D721Med (cell line): ENCODE measurements around the gene DPP10.

Source experiments
- DNase-seq: peaks from one replicate; pipeline ENCODE4 v3.0.0; 2011; ENCODE audit warnings: low spot score; ENCODE audit not compliant: insufficient read length
- FAIRE-seq: peaks from 2 replicates; lab custom pipeline; 2011; peaks lifted over from hg19 to GRCh38; lab: Jason Lieb, UNC
- CTCF ChIP-seq: IDR thresholded peaks from 2 replicates; pipeline ENCODE4 v1.5.1; 2012; ENCODE audit warnings: mild to moderate bottlenecking, control low read depth; ENCODE audit not compliant: insufficient read depth; ENCODE audit errors: missing control alignments

Gene DPP10

DNA sequence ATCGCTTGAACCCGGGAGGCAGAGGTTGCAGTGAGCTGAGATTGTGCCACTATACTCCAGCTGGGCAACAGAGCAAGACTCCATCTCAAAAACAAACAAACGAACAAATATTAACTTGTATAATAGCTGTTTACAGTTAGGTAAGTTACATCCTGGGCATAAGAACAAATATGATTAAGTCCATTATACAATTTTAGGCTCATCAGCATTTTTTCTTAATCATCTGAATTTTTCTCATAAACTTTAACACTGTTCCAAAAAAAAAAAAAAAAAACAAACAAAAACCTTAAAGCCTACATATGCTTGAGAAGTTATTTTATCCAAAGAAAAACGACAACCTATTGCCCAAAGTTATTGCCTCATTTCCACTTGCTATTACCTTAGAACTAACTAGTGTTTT, 1042.5 kb downstream of the DPP10 start:
- TF ChIP-seq CTCF: no peak
- FAIRE-seq (no peak), DNase-seq (no peak)

DNA sequence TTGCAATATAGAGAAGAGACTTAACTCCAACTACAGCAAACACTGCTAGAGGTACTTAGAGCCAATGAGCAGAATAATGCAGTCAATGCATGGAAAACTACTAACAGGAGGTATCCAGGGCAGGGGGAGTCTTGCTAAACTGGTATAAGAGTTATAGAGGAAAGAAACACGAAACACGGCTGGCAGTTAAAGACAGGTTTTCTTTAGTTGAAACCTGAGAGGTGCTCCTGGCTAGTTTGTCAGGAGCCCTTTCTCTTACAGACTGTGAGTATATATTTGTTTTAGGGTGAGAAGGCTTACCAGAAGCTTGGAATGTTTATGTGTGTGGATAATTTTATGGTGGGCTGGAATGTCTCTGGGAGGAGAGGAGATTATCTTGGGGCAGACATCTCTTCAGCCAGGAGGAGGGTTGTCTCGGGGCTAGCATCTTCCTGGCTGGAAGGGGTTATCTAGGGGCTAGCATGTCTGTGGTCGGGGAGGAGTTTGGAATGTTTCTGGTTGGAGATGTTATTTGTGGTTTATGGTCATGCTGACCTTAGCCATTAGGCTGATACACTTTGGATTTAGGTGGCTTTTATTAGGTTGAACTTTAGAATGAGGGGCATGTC, 1048.8 kb downstream of the DPP10 start:
- TF ChIP-seq CTCF: no peak
- DNase-seq: no peak
- no peak for FAIRE-seq

DNA sequence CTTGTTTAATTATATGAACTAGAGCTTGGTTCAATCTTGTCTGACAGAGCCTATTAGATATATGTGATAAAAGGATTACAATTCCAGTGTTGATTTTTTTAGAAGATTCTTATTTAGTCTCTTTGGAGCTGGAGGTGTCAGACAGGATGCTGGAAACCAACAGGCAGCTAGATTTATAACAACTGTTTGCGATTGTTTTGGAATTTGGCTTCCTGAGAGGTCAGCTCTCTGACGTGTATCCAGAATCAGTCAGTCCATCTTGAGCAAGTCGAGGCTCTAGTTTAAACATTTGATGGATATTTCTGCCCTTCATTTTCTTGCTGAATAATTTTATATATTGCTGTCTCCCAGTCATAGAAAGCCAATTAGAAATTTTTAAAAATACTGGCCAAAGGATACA, 1062.9 kb downstream of the DPP10 start:
- FAIRE-seq (no peak), DNase-seq (no peak)
- no peak for TF ChIP-seq CTCF

- no peak for FAIRE-seq
- no peak for TF ChIP-seq CTCF
- no peak for DNase-seq
Observed at GRCh38 chr2:115520727-115521126, 1078.3 kb downstream of the DPP10 start.

GRCh38 chr2:115524452-115524851, 1082.0 kb downstream of the DPP10 start:
- no peak for TF ChIP-seq CTCF
- peak; percentile 51 for FAIRE-seq
- no peak for DNase-seq

GRCh38 chr2:115529627-115530026, 1087.2 kb downstream of the DPP10 start:
- DNase-seq (no peak), FAIRE-seq (no peak)
- no peak for TF ChIP-seq CTCF

DNA sequence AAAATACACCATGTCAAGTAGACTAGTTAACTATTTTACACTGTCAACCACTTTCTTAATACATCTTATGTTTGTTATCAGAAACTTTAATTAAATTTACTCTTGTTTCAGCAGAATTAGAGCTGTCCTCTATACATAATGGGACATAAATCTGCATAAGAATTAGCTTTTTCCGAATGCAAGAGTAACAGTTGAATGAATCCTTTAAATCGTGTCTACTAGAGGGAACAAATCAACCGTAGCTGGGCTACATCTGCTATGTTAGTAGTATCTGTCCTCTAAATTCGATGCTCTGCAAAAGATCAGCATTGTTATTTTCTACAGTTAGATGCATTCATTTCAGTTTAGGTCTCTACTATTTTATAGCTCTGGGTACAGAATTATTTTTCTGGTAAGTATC, 1090.6 kb downstream of the DPP10 start:
- no peak for TF ChIP-seq CTCF
- FAIRE-seq: no peak
- DNase-seq: no peak
